IMR-90 (cell line): ENCODE measurements around the gene KCNQ5.

Experiments
- BHLHE40 ChIP-seq: fragments of 150-350 bp; IDR thresholded peaks from 2 replicates; pipeline ENCODE4 v1.6.1; 2016; ENCODE audit warnings: mild to moderate bottlenecking, low read depth, low read length
- CTCF ChIP-seq: conservative IDR thresholded peaks from 2 replicates; pipeline ENCODE4 v1.5.1; 2012; ENCODE audit warnings: mild to moderate bottlenecking, low read depth, low read length, improper control_type of control experiment
- ELK1 ChIP-seq: fragments of 150-350 bp; IDR thresholded peaks from 2 replicates; pipeline ENCODE4 v1.6.1; 2016; ENCODE audit warnings: low read depth, mild to moderate bottlenecking, low read length, moderate library complexity, borderline replicate concordance
- FOS ChIP-seq: fragments of 150-350 bp; IDR thresholded peaks from 2 replicates; pipeline ENCODE4 v1.6.1; 2016; ENCODE audit warnings: low read depth, low read length
- MAFK ChIP-seq: IDR thresholded peaks from 2 replicates; pipeline ENCODE4 v1.6.1; 2012; ENCODE audit warnings: low read depth, low read length, improper control_type of control experiment
- NFE2L2 ChIP-seq: fragments of 150-350 bp; IDR thresholded peaks from 2 replicates; pipeline ENCODE4 v1.6.1; 2016; ENCODE audit warnings: low read depth, mild to moderate bottlenecking, low read length
- POLR2A ChIP-seq: IDR thresholded peaks from 2 replicates; pipeline ENCODE4 v1.6.1; 2012; ENCODE audit warnings: mild to moderate bottlenecking, low read depth, low read length
- RAD21 ChIP-seq: IDR thresholded peaks from 2 replicates; pipeline ENCODE4 v1.6.1; 2012; ENCODE audit warnings: low read length, improper control_type of control experiment
- USF2 ChIP-seq: fragments of 150-350 bp; IDR thresholded peaks from 2 replicates; pipeline ENCODE4 v1.6.1; 2017; ENCODE audit warnings: mild to moderate bottlenecking, antibody characterized with exemption, low read length, low read depth

GRCh38 chr6:72863131-72863530 lies 241.3 kb downstream of the KCNQ5 start:
- TF ChIP-seq BHLHE40 (no peak), CTCF (no peak), FOS (no peak), MAFK (no peak), ELK1 (no peak), POLR2A (no peak), RAD21 (no peak), USF2 (no peak), NFE2L2 (no peak)
